SK-N-SH (cell line): Measurements from ENCODE around the gene FETUB. TPM values are rescaled to one million over a fixed set of nuclear protein-coding genes. Genes with fewer than 3 reads are reported as not detected.

Experiments
- CTCF ChIA-PET: fragments of 300-600, 350-600 bp; formaldehyde crosslinking; extraction: SDS; loops from one replicate; lab custom pipeline; 2021; lab: Yijun Ruan, JAX
- POLR2A ChIA-PET: fragments of 350-600 bp; sonication (Branson Sonifier 250); formaldehyde crosslinking; extraction: SDS; loops from one replicate; lab custom pipeline; 2020; ENCODE audit warnings: antibody characterized with exemption, inconsistent platforms; lab: Yijun Ruan, JAX
- DNase-seq: peaks from one replicate; pipeline ENCODE4 v3.0.0; 2012
- H2AFZ ChIP-seq: fragments of 200-600 bp; sonication (generic); 2 replicates; pipeline ENCODE4 v1.8.1; 2016; ENCODE audit warnings: antibody characterized with exemption, mild to moderate bottlenecking, low read depth
- H3F3A ChIP-seq: fragments of 200-600 bp; sonication (generic); replicated peaks from 2 replicates; pipeline ENCODE3; 2016; ENCODE audit warnings: antibody characterized with exemption, mild to moderate bottlenecking; ENCODE audit not compliant: insufficient read depth
- H3K27ac ChIP-seq, 2 experiments: fragments of 200-500 bp in 1 of 2; fragments of 200-600 bp in 1 of 2; sonication (Bioruptor generic) in 1 of 2; sonication (generic), shearing (Covaris generic) in 1 of 2; 2 replicates each; pipeline versions ENCODE4 v1.5.1 to v1.6.1; 2014 to 2016; ENCODE audit warnings: low read depth in 2 of 2, inconsistent platforms in 1 of 2, low read length in 1 of 2, mild to moderate bottlenecking in 1 of 2, mixed read lengths in 1 of 2
- H3K27me3 ChIP-seq: fragments of 200-600 bp; sonication (generic), shearing (Covaris generic); 2 replicates; pipeline ENCODE4 v1.6.1; 2016; ENCODE audit warnings: mixed run types; ENCODE audit not compliant: insufficient read depth
- H3K36me3 ChIP-seq, 2 experiments: fragments of 200-500 bp in 1 of 2; fragments of 200-600 bp in 1 of 2; sonication (Bioruptor generic) in 1 of 2; sonication (generic) in 1 of 2; replicated peaks in 1 of 2; 2 replicates each; pipeline versions ENCODE3 to v1.5.1; 2014 to 2016; ENCODE audit warnings: low read length in 1 of 2, mild to moderate bottlenecking in 1 of 2; ENCODE audit not compliant: insufficient read depth in 2 of 2, control insufficient read depth in 1 of 2
- H3K4me1 ChIP-seq, 2 experiments: fragments of 200-500 bp in 1 of 2; fragments of 200-600 bp in 1 of 2; sonication (Bioruptor generic) in 1 of 2; sonication (generic), shearing (Covaris generic) in 1 of 2; 2 replicates each; pipeline versions ENCODE4 v1.5.1 to v1.6.1; 2014 to 2016; ENCODE audit warnings: low read depth in 1 of 2, low read length in 1 of 2, mixed run types in 1 of 2; ENCODE audit not compliant: insufficient read depth in 2 of 2, control insufficient read depth in 1 of 2
- H3K4me2 ChIP-seq: fragments of 200-600 bp; sonication (generic), shearing (Covaris generic); 2 replicates; pipeline ENCODE4 v1.6.1; 2017; ENCODE audit warnings: mixed run types
- H3K4me3 ChIP-seq, 2 experiments: fragments of 200-500 bp in 1 of 2; fragments of 200-600 bp in 1 of 2; sonication (Bioruptor generic) in 1 of 2; sonication (generic), shearing (Covaris generic) in 1 of 2; 2 replicates each; pipeline versions ENCODE4 v1.5.1 to v1.8.1; 2014 to 2016; ENCODE audit warnings: low read depth in 2 of 2, inconsistent platforms in 1 of 2, low read length in 1 of 2, mild to moderate bottlenecking in 1 of 2, mixed read lengths in 1 of 2, moderate library complexity in 1 of 2
- H3K79me2 ChIP-seq: fragments of 200-600 bp; sonication (generic); 2 replicates; pipeline ENCODE4 v1.8.1; 2017; ENCODE audit warnings: mild to moderate bottlenecking; ENCODE audit not compliant: insufficient read depth
- H3K9ac ChIP-seq: fragments of 200-600 bp; sonication (generic); 2 replicates; pipeline ENCODE4 v1.6.1; 2017; ENCODE audit warnings: mixed run types
- H3K9me2 ChIP-seq: fragments of 200-600 bp; sonication (generic); 2 replicates; pipeline ENCODE4 v1.6.1; 2017; ENCODE audit warnings: mixed run types
- H3K9me3 ChIP-seq: fragments of 200-600 bp; sonication (generic); 2 replicates; pipeline ENCODE4 v1.6.1; 2017; ENCODE audit warnings: mixed run types, mild to moderate bottlenecking, moderate library complexity
- H4K20me1 ChIP-seq: fragments of 200-600 bp; sonication (generic); 2 replicates; pipeline ENCODE4 v1.6.1; 2017; ENCODE audit warnings: mild to moderate bottlenecking, mixed run types; ENCODE audit not compliant: insufficient read depth
- CHD2 ChIP-seq: fragments of 150-350 bp; IDR thresholded peaks from 2 replicates; pipeline ENCODE4 v1.6.1; 2018; ENCODE audit warnings: low read length; ENCODE audit not compliant: partially characterized antibody
- ELF1 ChIP-seq: IDR thresholded peaks from 2 replicates; pipeline ENCODE4 v1.4.0; 2012
- EP300 ChIP-seq, 2 experiments: IDR thresholded peaks; 2 replicates each; pipeline versions ENCODE4 v1.4.0 to v1.6.1; 2012; ENCODE audit warnings: borderline replicate concordance in 1 of 2, low read depth in 1 of 2, low read length in 1 of 2
- EZH2phosphoT487 ChIP-seq: fragments of 200-600 bp; sonication (generic); IDR thresholded peaks from 2 replicates; pipeline ENCODE4 v1.6.1; 2017; ENCODE audit warnings: low read depth, mixed run types, mild to moderate bottlenecking, antibody characterized with exemption, moderate library complexity, borderline replicate concordance
- FOSL2 ChIP-seq: IDR thresholded peaks from 2 replicates; pipeline ENCODE4 v1.4.0; 2012; ENCODE audit warnings: low read depth, mild to moderate bottlenecking, moderate library complexity, borderline replicate concordance
- FOXJ3 ChIP-seq: sonication (generic); formaldehyde crosslinking; IDR thresholded peaks from 2 replicates; pipeline ENCODE4 v1.5.1; 2020; ENCODE audit warnings: mild to moderate bottlenecking, missing genetic modification reagents
- GABPA ChIP-seq: IDR thresholded peaks from 2 replicates; pipeline ENCODE4 v1.4.0; 2012; ENCODE audit warnings: low read depth, mild to moderate bottlenecking
- JUND ChIP-seq: IDR thresholded peaks from 2 replicates; pipeline ENCODE4 v1.4.0; 2012
- NFIC ChIP-seq: IDR thresholded peaks from 2 replicates; pipeline ENCODE4 v1.4.0; 2012; ENCODE audit warnings: borderline replicate concordance
- SMC3 ChIP-seq: IDR thresholded peaks from 2 replicates; pipeline ENCODE4 v1.6.1; 2012; ENCODE audit warnings: low read depth, low read length, improper control_type of control experiment
- TAF1 ChIP-seq: IDR thresholded peaks from 2 replicates; pipeline ENCODE4 v1.6.1; 2012; ENCODE audit warnings: low read depth, mild to moderate bottlenecking, low read length, moderate library complexity, borderline replicate concordance
- TCF12 ChIP-seq: IDR thresholded peaks from 2 replicates; pipeline ENCODE4 v1.4.0; 2012
- YY1 ChIP-seq: IDR thresholded peaks from 2 replicates; pipeline ENCODE4 v1.4.0; 2012; ENCODE audit warnings: low read depth, mild to moderate bottlenecking
- WGBS: methylation state at CpG from one replicate; pipeline ENCODE4 v1.1.6; 2017; ENCODE audit warnings: low lambda C conversion rate; 5-methylcytosine and 5-hydroxymethylcytosine counted together
- polyA plus RNA-seq, 3 experiments: library from polyadenylated mRNA; depleted of rRNA; stranded (reverse); fragments of >200 nt; gene quantifications; 2 replicates each; pipeline ENCODE4 v1.2.3, GENCODE V29; 2012
- TF ChIP-seq, protein P1 (sequence below): IDR thresholded peaks from 2 replicates; pipeline ENCODE4 v1.6.1; 2012; ENCODE audit warnings: mild to moderate bottlenecking, low read depth, low read length, moderate library complexity
- TF ChIP-seq, protein P2 (sequence below): fragments of 200-600 bp; sonication (generic); IDR thresholded peaks from 2 replicates; pipeline ENCODE4 v1.6.1; 2017; ENCODE audit warnings: antibody characterized with exemption, mild to moderate bottlenecking, moderate library complexity
- TF ChIP-seq, protein P3 (sequence below): fragments of 150-350 bp; IDR thresholded peaks from 2 replicates; pipeline ENCODE4 v1.6.1; 2016; ENCODE audit warnings: mild to moderate bottlenecking, low read depth, low read length

The FETUB gene
- polyA plus RNA-seq, 1 of the 3 experiments (the other 2 are of a cell fraction): 0.05 TPM

DNA sequence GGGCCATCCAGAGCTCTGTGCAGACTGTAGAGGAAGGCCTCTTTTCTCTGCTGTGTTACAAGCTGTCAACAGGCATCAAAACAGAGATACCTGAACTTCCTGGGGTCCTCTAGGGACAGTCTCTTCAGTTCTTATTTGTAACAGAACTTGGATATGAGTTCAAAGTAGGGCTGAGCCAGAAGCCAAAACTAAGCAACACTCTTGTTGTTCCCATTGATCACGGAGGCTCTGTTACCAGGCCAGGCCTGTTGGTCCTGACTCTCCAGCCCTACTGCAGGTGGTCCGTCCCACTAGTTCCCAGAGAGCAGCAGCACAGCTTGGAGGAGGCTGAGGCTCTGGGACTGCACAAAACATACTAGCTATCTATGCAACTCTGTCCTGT is 40.4 kb upstream of the FETUB start:
- Histone ChIP-seq H2AFZ (no peak overlapping the region), H3K9me2 (no peaks in the 10 kb centered on the region), H3K36me3 (no peaks in the 10 kb centered on the region), H3K4me1 (no peaks in the 10 kb centered on the region), H4K20me1 (no peaks in the 10 kb centered on the region), H3K9ac (no peak overlapping the region), H3K4me3 (no peak overlapping the region), H3K79me2 (no peaks in the 10 kb centered on the region), H3K27me3 (no peaks in the 10 kb centered on the region; the same call in 1 of the 2 replicates), H3K27ac (no peak overlapping the region), H3K4me2 (no peak overlapping the region), H3K9me3 (no peaks in the 10 kb centered on the region), H3F3A (no peaks in the 10 kb centered on the region)
- 86% methylated on average over 2 of the region's 2 CpGs for WGBS
- POLR2A ChIA-PET: interaction anchor here (0.9 kb wide), 1 partner anchor 13 kb away, joined by 3 read pairs; no protein-coding TSS in a partner anchor
- no peak for DNase-seq
- CTCF ChIA-PET: interaction anchor here (2.2 to 17.4 kb wide), 3 partner anchors 10 to 15 kb away, joined by 5 to 167 read pairs (median 8); partner anchors contain the start of gene AHSG
- TF ChIP-seq TCF12 (no peak), EP300 (IDR thresholded peaks at IDR 0.05; ENCODE audit: borderline replicate concordance in 1 of 2, low read depth in 1 of 2, low read length in 1 of 2) (no peak), JUND (no peak), EZH2phosphoT487 (no peak), CHD2 (no peak), SMC3 (no peak), FOSL2 (no peak), TAF1 (no peak), YY1 (no peak), NFIC (no peak), ELF1 (no peak), GABPA (no peak), FOXJ3 (CRISPR knock-in tag) (no peak)
- TF ChIP-seq, protein P1, sequence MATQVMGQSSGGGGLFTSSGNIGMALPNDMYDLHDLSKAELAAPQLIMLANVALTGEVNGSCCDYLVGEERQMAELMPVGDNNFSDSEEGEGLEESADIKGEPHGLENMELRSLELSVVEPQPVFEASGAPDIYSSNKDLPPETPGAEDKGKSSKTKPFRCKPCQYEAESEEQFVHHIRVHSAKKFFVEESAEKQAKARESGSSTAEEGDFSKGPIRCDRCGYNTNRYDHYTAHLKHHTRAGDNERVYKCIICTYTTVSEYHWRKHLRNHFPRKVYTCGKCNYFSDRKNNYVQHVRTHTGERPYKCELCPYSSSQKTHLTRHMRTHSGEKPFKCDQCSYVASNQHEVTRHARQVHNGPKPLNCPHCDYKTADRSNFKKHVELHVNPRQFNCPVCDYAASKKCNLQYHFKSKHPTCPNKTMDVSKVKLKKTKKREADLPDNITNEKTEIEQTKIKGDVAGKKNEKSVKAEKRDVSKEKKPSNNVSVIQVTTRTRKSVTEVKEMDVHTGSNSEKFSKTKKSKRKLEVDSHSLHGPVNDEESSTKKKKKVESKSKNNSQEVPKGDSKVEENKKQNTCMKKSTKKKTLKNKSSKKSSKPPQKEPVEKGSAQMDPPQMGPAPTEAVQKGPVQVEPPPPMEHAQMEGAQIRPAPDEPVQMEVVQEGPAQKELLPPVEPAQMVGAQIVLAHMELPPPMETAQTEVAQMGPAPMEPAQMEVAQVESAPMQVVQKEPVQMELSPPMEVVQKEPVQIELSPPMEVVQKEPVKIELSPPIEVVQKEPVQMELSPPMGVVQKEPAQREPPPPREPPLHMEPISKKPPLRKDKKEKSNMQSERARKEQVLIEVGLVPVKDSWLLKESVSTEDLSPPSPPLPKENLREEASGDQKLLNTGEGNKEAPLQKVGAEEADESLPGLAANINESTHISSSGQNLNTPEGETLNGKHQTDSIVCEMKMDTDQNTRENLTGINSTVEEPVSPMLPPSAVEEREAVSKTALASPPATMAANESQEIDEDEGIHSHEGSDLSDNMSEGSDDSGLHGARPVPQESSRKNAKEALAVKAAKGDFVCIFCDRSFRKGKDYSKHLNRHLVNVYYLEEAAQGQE: no peak
- TF ChIP-seq, protein P2, sequence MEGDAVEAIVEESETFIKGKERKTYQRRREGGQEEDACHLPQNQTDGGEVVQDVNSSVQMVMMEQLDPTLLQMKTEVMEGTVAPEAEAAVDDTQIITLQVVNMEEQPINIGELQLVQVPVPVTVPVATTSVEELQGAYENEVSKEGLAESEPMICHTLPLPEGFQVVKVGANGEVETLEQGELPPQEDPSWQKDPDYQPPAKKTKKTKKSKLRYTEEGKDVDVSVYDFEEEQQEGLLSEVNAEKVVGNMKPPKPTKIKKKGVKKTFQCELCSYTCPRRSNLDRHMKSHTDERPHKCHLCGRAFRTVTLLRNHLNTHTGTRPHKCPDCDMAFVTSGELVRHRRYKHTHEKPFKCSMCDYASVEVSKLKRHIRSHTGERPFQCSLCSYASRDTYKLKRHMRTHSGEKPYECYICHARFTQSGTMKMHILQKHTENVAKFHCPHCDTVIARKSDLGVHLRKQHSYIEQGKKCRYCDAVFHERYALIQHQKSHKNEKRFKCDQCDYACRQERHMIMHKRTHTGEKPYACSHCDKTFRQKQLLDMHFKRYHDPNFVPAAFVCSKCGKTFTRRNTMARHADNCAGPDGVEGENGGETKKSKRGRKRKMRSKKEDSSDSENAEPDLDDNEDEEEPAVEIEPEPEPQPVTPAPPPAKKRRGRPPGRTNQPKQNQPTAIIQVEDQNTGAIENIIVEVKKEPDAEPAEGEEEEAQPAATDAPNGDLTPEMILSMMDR: no peak
- TF ChIP-seq, protein P3, sequence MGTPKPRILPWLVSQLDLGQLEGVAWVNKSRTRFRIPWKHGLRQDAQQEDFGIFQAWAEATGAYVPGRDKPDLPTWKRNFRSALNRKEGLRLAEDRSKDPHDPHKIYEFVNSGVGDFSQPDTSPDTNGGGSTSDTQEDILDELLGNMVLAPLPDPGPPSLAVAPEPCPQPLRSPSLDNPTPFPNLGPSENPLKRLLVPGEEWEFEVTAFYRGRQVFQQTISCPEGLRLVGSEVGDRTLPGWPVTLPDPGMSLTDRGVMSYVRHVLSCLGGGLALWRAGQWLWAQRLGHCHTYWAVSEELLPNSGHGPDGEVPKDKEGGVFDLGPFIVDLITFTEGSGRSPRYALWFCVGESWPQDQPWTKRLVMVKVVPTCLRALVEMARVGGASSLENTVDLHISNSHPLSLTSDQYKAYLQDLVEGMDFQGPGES: no peak
